H1 (cell line): ENCODE data around the gene ACOT11. TPM values are rescaled to one million over a fixed set of nuclear protein-coding genes. Genes with fewer than 3 reads are reported as not detected.

Source experiments
- CTCF ChIA-PET: fragments of 300-600 bp; sonication (Branson Sonifier 250); formaldehyde crosslinking; loops from one replicate; lab custom pipeline; 2021; ENCODE audit not compliant: partially characterized antibody; lab: Charles Lee
- POLR2A ChIA-PET: fragments of 300-600 bp; sonication (Branson Sonifier 250); formaldehyde crosslinking; loops from one replicate; lab custom pipeline; 2021; ENCODE audit warnings: inconsistent platforms; ENCODE audit not compliant: partially characterized antibody; lab: Charles Lee
- DNase-seq, 2 experiments: peaks; one replicate each; pipeline versions ENCODE4 v3.0.0 to v3.0.0-alpha.2; 2010 to 2022; ENCODE audit warnings: low spot score in 2 of 2, low read depth in 1 of 2, mixed read lengths in 1 of 2
- FAIRE-seq: peaks from 2 replicates; lab custom pipeline; 2011; peaks lifted over from hg19 to GRCh38; lab: Jason Lieb, UNC
- H2AFZ ChIP-seq: 2 replicates; pipeline ENCODE4 v1.8.1; 2012; ENCODE audit warnings: low read length, inconsistent platforms
- H2AK5ac ChIP-seq: 2 replicates; pipeline ENCODE4 v1.6.1; 2013; ENCODE audit warnings: low read depth, low read length
- H2BK120ac ChIP-seq: replicated peaks from 2 replicates; pipeline ENCODE3; 2013; ENCODE audit warnings: low read depth, low read length, inconsistent platforms
- H2BK12ac ChIP-seq: 2 replicates; pipeline ENCODE4 v1.6.1; 2013; ENCODE audit warnings: low read depth, low read length
- H2BK15ac ChIP-seq: 2 replicates; pipeline ENCODE4 v1.6.1; 2013; ENCODE audit warnings: low read length
- H2BK20ac ChIP-seq: 2 replicates; pipeline ENCODE4 v1.6.1; 2013; ENCODE audit warnings: low read length
- H2BK5ac ChIP-seq: 2 replicates; pipeline ENCODE4 v1.6.1; 2013; ENCODE audit warnings: low read depth, low read length
- H3K14ac ChIP-seq: 2 replicates; pipeline ENCODE4 v1.6.1; 2013; ENCODE audit warnings: inconsistent platforms; ENCODE audit not compliant: insufficient read length
- H3K18ac ChIP-seq: 2 replicates; pipeline ENCODE4 v1.6.1; 2013; ENCODE audit warnings: low read length; ENCODE audit errors: extremely low read depth
- H3K23ac ChIP-seq: 2 replicates; pipeline ENCODE4 v1.6.1; 2013; ENCODE audit warnings: inconsistent platforms; ENCODE audit not compliant: insufficient read length
- H3K23me2 ChIP-seq: 2 replicates; pipeline ENCODE4 v1.6.1; 2013; ENCODE audit warnings: low read depth, low read length
- H3K27ac ChIP-seq: 2 replicates; pipeline ENCODE4 v1.6.1; 2011; ENCODE audit warnings: low read depth, low read length, inconsistent platforms
- H3K27me3 ChIP-seq, 4 experiments: replicated peaks in 1 of 4; 1 replicate in 1 of 4; 2 replicates in 3 of 4; pipeline versions ENCODE4 v1.6.1 to v1.8.1; 2011 to 2013; ENCODE audit warnings: low read length in 3 of 4, mild to moderate bottlenecking in 3 of 4, inconsistent platforms in 2 of 4, mixed read lengths in 2 of 4, moderate library complexity in 1 of 4; ENCODE audit not compliant: control insufficient read depth in 3 of 4, insufficient read depth in 3 of 4; ENCODE audit errors: extremely low read depth in 1 of 4
- H3K36me3 ChIP-seq, 4 experiments: 2 replicates each; pipeline versions ENCODE4 v1.6.1 to v1.8.1; 2011 to 2013; ENCODE audit warnings: mild to moderate bottlenecking in 4 of 4, low read length in 3 of 4, moderate library complexity in 2 of 4, control low read depth in 1 of 4, inconsistent platforms in 1 of 4; ENCODE audit not compliant: insufficient read depth in 4 of 4, control insufficient read depth in 2 of 4
- H3K4ac ChIP-seq: replicated peaks from 2 replicates; pipeline ENCODE3; 2013; ENCODE audit warnings: low read length, low read depth, mixed read lengths, inconsistent platforms; ENCODE audit not compliant: insufficient read length
- H3K4me1 ChIP-seq, 4 experiments: replicated peaks in 1 of 4; 1 replicate in 1 of 4; 2 replicates in 3 of 4; pipeline versions ENCODE4 v1.6.1 to v1.8.1; 2011 to 2013; ENCODE audit warnings: low read length in 3 of 4, inconsistent platforms in 2 of 4, mixed read lengths in 1 of 4; ENCODE audit not compliant: insufficient read depth in 4 of 4, control insufficient read depth in 3 of 4
- H3K4me2 ChIP-seq, 2 experiments: 2 replicates each; pipeline versions ENCODE4 v1.6.1 to v1.8.1; 2011 to 2013; ENCODE audit warnings: low read depth in 2 of 2, low read length in 2 of 2, control low read depth in 1 of 2, inconsistent platforms in 1 of 2, mild to moderate bottlenecking in 1 of 2; ENCODE audit not compliant: insufficient read depth in 1 of 2
- H3K4me3 ChIP-seq, 4 experiments: fragments of 200-600, 300-600 bp in 1 of 4; sonication (generic), shearing (Covaris generic), sonication (Bioruptor Twin) in 1 of 4; 2 replicates each; pipeline versions ENCODE4 v1.5.1 to v1.8.1; 2011 to 2016; ENCODE audit warnings: low read length in 4 of 4, low read depth in 3 of 4, control low read depth in 2 of 4, inconsistent platforms in 2 of 4, mild to moderate bottlenecking in 2 of 4, mixed read lengths in 1 of 4, moderate library complexity in 1 of 4; ENCODE audit not compliant: insufficient read depth in 2 of 4; ENCODE audit errors: extremely low read depth in 1 of 4
- H3K56ac ChIP-seq: replicated peaks from 2 replicates; pipeline ENCODE3; 2013; ENCODE audit warnings: low read depth, mild to moderate bottlenecking, mixed read lengths, low read length, inconsistent platforms; ENCODE audit not compliant: insufficient read length
- H3K79me1 ChIP-seq: 2 replicates; pipeline ENCODE4 v1.6.1; 2013; ENCODE audit warnings: low read depth, low read length, control low read depth
- H3K79me2 ChIP-seq, 2 experiments: 2 replicates each; pipeline versions ENCODE4 v1.6.1 to v1.8.1; 2012 to 2013; ENCODE audit warnings: low read length in 2 of 2, mild to moderate bottlenecking in 2 of 2, inconsistent platforms in 1 of 2; ENCODE audit not compliant: insufficient read depth in 2 of 2, control insufficient read depth in 1 of 2
- H3K9ac ChIP-seq, 4 experiments: replicated peaks in 1 of 4; 1 replicate in 1 of 4; 2 replicates in 3 of 4; pipeline versions ENCODE4 v1.6.1 to v1.8.1; 2011 to 2013; ENCODE audit warnings: low read depth in 3 of 4, low read length in 3 of 4, control low read depth in 2 of 4, mild to moderate bottlenecking in 2 of 4, moderate library complexity in 2 of 4, inconsistent platforms in 1 of 4; ENCODE audit errors: extremely low read depth in 1 of 4
- H3K9me3 ChIP-seq, 2 experiments: 2 replicates each; pipeline versions ENCODE4 v1.6.1 to v1.8.1; 2012 to 2013; ENCODE audit warnings: mild to moderate bottlenecking in 2 of 2, moderate library complexity in 2 of 2, control low read depth in 1 of 2, inconsistent platforms in 1 of 2, low read depth in 1 of 2, low read length in 1 of 2, mixed read lengths in 1 of 2; ENCODE audit not compliant: insufficient read depth in 2 of 2
- H4K20me1 ChIP-seq, 2 experiments: replicated peaks in 1 of 2; 2 replicates each; pipeline versions ENCODE3 to v1.8.1; 2011 to 2013; ENCODE audit warnings: inconsistent platforms in 2 of 2, low read length in 2 of 2, mild to moderate bottlenecking in 1 of 2; ENCODE audit not compliant: insufficient read depth in 2 of 2, control insufficient read depth in 1 of 2
- H4K5ac ChIP-seq: 2 replicates; pipeline ENCODE4 v1.6.1; 2013; ENCODE audit warnings: low read length, low read depth, mixed read lengths, inconsistent platforms; ENCODE audit not compliant: insufficient read length
- H4K8ac ChIP-seq: 2 replicates; pipeline ENCODE4 v1.8.0; 2013; ENCODE audit warnings: mild to moderate bottlenecking, moderate library complexity, low read length, inconsistent platforms; ENCODE audit not compliant: insufficient read depth; ENCODE audit errors: extremely low read depth
- H4K91ac ChIP-seq: replicated peaks from 2 replicates; pipeline ENCODE3; 2013; ENCODE audit warnings: low read length, mixed read lengths, inconsistent platforms; ENCODE audit not compliant: insufficient read length
- KDM1A ChIP-seq: fragments of 200-600, 300-600 bp; sonication (generic); IDR thresholded peaks from 2 replicates; pipeline ENCODE4 v1.7.1; 2016; ENCODE audit warnings: mild to moderate bottlenecking, low read length, borderline replicate concordance
- ZNF274 ChIP-seq: IDR thresholded peaks from 2 replicates; pipeline ENCODE4 v1.7.0; 2012; ENCODE audit warnings: low read length, borderline replicate concordance; ENCODE audit errors: extremely low read depth
- WGBS, 2 experiments: shearing (Covaris generic) in 1 of 2; methylation state at CpG; one replicate each; pipeline versions ENCODE4 v1.1.6 to v1.1.7; 2013 to 2015; ENCODE audit warnings: low lambda C conversion rate in 2 of 2, mixed read lengths in 2 of 2, inconsistent platforms in 1 of 2, low coverage in 1 of 2, missing lambda C conversion rate in 1 of 2; ENCODE audit not compliant: insufficient replicate concordance in 2 of 2, insufficient coverage in 1 of 2, insufficient read length in 1 of 2; ENCODE audit errors: extremely low coverage in 1 of 2, missing lambda C conversion rate in 1 of 2; 5-methylcytosine and 5-hydroxymethylcytosine counted together
- polyA plus RNA-seq, 7 experiments: library from polyadenylated mRNA; depleted of rRNA in 3 of 7; stranded (reverse) in 5 of 7; unstranded in 2 of 7; fragments of >200 nt in 5 of 7; fragments of 200-250 nt in 2 of 7; gene quantifications; 1 replicate in 5 of 7; 2 replicates in 1 of 7; 4 replicates in 1 of 7; pipeline versions ENCODE4 v1.2.1 to v1.2.3, GENCODE V29; 2011 to 2013; ENCODE audit warnings: missing spikeins in 2 of 7, mixed read lengths in 2 of 7
- total RNA-seq: library from RNA; stranded (reverse); fragmentation: NEBNext Ultra II Directional; extraction: Animal tissue kit (Norgen Biotek cat#: 25700); gene quantifications from 2 replicates; pipeline ENCODE4 v1.2.1, GENCODE V29; 2021

Gene ACOT11
- total and polyA plus RNA-seq, 2 of the 8 experiments (the other 6 are each of a cell fraction or from before 2014, with no cell fraction given): 3.8 to 4.5 TPM

DNA sequence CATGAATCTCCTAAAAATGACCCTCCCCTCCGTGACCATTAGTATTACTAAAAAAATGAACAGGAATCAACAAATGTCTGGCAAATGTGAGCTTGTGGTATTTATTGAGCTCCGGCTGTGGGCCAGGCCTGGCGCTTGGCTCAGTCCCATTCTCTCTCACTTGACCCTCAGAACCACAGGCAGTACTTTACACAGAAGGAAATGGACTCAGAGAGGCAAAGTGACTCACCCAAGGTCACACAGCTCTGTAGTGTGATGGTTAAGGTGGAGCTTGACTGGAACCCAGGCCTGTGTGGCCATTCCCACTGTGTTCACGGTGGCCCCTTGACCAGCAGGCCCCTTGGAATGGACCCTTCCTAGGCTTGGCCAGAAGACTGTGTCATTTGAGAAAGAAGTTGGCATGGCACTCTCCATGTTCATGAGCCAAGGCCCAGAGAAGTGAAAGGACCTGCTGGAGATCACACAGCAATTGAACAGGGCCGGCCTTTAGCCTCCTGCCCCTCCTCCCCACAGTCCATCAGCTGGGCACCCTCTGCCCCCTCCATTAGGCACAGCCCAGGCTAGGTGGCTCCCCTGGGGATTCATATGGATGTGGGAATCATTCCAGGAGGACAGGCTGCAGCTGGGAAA is 43.2 kb downstream of the ACOT11 start:
- no peak overlapping the region for H3K9ac ChIP-seq
- H4K5ac ChIP-seq: no peak overlapping the region
- H3K4me1 ChIP-seq: peaks cover 0 to 4% (median 1%) of the 10 kb centered on the region in 4 experiments; a peak in 5 of 7 replicates
- H4K20me1 ChIP-seq: no peaks in the 10 kb centered on the region
- H3K14ac ChIP-seq: no peak overlapping the region
- POLR2A ChIA-PET: interaction anchor here (4.7 kb wide), 1 partner anchor 11 kb away, joined by 17 read pairs; no protein-coding TSS in a partner anchor
- no peak overlapping the region for H3K4me3 ChIP-seq
- no peaks in the 10 kb centered on the region for H3K23me2 ChIP-seq
- H4K91ac ChIP-seq: no peak overlapping the region
- H2BK12ac ChIP-seq: 0 out of 2 replicates have a peak overlapping the region, but pooled peaks have one; percentile 23
- H3K27ac ChIP-seq: no peak overlapping the region
- no peak overlapping the region for H2BK20ac ChIP-seq
- CTCF ChIA-PET: interaction anchor here (1.0 to 3.2 kb wide), 5 partner anchors 12 to 43 kb away, joined by 3 to 9 read pairs (median 4); partner anchors contain the start of gene ACOT11
- H3K18ac ChIP-seq: no peak overlapping the region
- H3K79me2 ChIP-seq: no peaks in the 10 kb centered on the region
- H4K8ac ChIP-seq: no peak overlapping the region; the same call in 1 of the 2 replicates
- no peak overlapping the region for H2BK120ac ChIP-seq
- H3K4ac ChIP-seq: no peak overlapping the region
- H3K36me3 ChIP-seq: no peaks in the 10 kb centered on the region
- no peaks in the 10 kb centered on the region for H3K9me3 ChIP-seq
- no peak overlapping the region for H2AFZ ChIP-seq
- FAIRE-seq: no peak
- no peak overlapping the region for H2BK5ac ChIP-seq
- no peak overlapping the region for H3K4me2 ChIP-seq
- WGBS, 2 experiments: 88% methylated on average over 5 of the region's 5 CpGs; no CpG with 5 or more reads in 1 of the 2 experiments
- H3K27me3 ChIP-seq: no peaks in the 10 kb centered on the region
- no peak overlapping the region for H2BK15ac ChIP-seq
- TF ChIP-seq ZNF274: no peak
- peak; percentile 36; the same call in 1 of the 2 replicates for TF ChIP-seq KDM1A
- DNase-seq: no peak
- no peaks in the 10 kb centered on the region for H3K79me1 ChIP-seq
- H3K23ac ChIP-seq: no peak overlapping the region
- no peak overlapping the region for H3K56ac ChIP-seq
- H2AK5ac ChIP-seq: no peak overlapping the region
